ENCODE results near the gene C11orf54.

- TF ChIP-seq, protein P1, sequence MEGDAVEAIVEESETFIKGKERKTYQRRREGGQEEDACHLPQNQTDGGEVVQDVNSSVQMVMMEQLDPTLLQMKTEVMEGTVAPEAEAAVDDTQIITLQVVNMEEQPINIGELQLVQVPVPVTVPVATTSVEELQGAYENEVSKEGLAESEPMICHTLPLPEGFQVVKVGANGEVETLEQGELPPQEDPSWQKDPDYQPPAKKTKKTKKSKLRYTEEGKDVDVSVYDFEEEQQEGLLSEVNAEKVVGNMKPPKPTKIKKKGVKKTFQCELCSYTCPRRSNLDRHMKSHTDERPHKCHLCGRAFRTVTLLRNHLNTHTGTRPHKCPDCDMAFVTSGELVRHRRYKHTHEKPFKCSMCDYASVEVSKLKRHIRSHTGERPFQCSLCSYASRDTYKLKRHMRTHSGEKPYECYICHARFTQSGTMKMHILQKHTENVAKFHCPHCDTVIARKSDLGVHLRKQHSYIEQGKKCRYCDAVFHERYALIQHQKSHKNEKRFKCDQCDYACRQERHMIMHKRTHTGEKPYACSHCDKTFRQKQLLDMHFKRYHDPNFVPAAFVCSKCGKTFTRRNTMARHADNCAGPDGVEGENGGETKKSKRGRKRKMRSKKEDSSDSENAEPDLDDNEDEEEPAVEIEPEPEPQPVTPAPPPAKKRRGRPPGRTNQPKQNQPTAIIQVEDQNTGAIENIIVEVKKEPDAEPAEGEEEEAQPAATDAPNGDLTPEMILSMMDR (IDR thresholded peaks at IDR 0.05): no peak
- TF ChIP-seq POLR2A (IDR thresholded peaks at IDR 0.05): no peak
Observed at GRCh38 chr11:93772123-93772522, 30.7 kb downstream of the C11orf54 start.

Measured in esophagus squamous epithelium (tissue), 4 donors.